IMR-90 (cell line): Measurements from ENCODE around the gene IGFBP7.

Experiments
- CEBPB ChIP-seq: IDR thresholded peaks from 2 replicates; pipeline ENCODE4 v1.6.1; 2012; ENCODE audit warnings: low read depth, low read length, improper control_type of control experiment
- CHD1 ChIP-seq: IDR thresholded peaks from 2 replicates; pipeline ENCODE4 v1.6.1; 2012; ENCODE audit warnings: low read depth, low read length, improper control_type of control experiment
- MAFK ChIP-seq: IDR thresholded peaks from 2 replicates; pipeline ENCODE4 v1.6.1; 2012; ENCODE audit warnings: low read depth, low read length, improper control_type of control experiment
- MAZ ChIP-seq: IDR thresholded peaks from 2 replicates; pipeline ENCODE4 v1.6.1; 2012; ENCODE audit warnings: low read depth, mild to moderate bottlenecking, low read length, improper control_type of control experiment, moderate library complexity, borderline replicate concordance
- MXI1 ChIP-seq: IDR thresholded peaks from 2 replicates; pipeline ENCODE4 v1.6.1; 2012; ENCODE audit warnings: low read depth, mild to moderate bottlenecking, low read length, moderate library complexity, borderline replicate concordance
- NFE2L2 ChIP-seq: fragments of 150-350 bp; IDR thresholded peaks from 2 replicates; pipeline ENCODE4 v1.6.1; 2016; ENCODE audit warnings: low read depth, mild to moderate bottlenecking, low read length
- POLR2A ChIP-seq: IDR thresholded peaks from 2 replicates; pipeline ENCODE4 v1.6.1; 2012; ENCODE audit warnings: mild to moderate bottlenecking, low read depth, low read length
- RAD21 ChIP-seq: IDR thresholded peaks from 2 replicates; pipeline ENCODE4 v1.6.1; 2012; ENCODE audit warnings: low read length, improper control_type of control experiment
- RCOR1 ChIP-seq: IDR thresholded peaks from 2 replicates; pipeline ENCODE4 v1.6.1; 2012; ENCODE audit warnings: mild to moderate bottlenecking, low read length, improper control_type of control experiment; ENCODE audit not compliant: insufficient replicate concordance
- RFX5 ChIP-seq: IDR thresholded peaks from 2 replicates; pipeline ENCODE4 v1.8.0; 2012; ENCODE audit warnings: low read depth, mild to moderate bottlenecking, low read length, moderate library complexity
- SMC3 ChIP-seq: fragments of 150-350 bp; IDR thresholded peaks from 2 replicates; pipeline ENCODE4 v1.6.1; 2016; ENCODE audit warnings: low read depth, mild to moderate bottlenecking, antibody characterized with exemption, low read length, moderate library complexity
- TF ChIP-seq, protein P1 (sequence below): conservative IDR thresholded peaks from 2 replicates; pipeline ENCODE4 v1.5.1; 2012; ENCODE audit warnings: mild to moderate bottlenecking, low read depth, low read length, improper control_type of control experiment
- TF ChIP-seq, protein P2 (sequence below): fragments of 150-350 bp; IDR thresholded peaks from 2 replicates; pipeline ENCODE4 v1.6.1; 2016; ENCODE audit warnings: low read depth, mild to moderate bottlenecking, low read length, moderate library complexity, borderline replicate concordance
- TF ChIP-seq, protein P3 (sequence below): fragments of 150-350 bp; IDR thresholded peaks from 2 replicates; pipeline ENCODE4 v1.6.1; 2017; ENCODE audit warnings: mild to moderate bottlenecking, antibody characterized with exemption, low read length, low read depth

DNA sequence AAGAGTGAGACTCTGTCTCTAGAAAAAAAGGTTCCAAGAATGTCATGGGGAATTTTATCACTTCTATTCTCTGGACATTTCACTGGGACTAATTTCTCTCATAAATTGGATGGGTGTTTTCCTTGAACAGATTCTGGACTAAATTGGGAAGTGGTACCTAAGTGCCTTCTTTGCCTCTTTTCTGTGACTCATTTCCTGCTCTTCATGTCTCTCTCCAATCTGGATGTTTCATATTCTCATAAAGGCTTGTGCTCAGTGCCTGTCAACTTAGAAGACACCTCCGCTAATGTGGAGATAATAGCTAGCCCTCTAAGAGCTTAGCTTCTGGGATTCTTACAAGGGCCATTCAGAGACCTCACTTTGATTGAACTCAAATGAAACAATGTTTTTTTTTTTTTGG, 38.0 kb upstream of the IGFBP7 start:
- TF ChIP-seq, protein P1, sequence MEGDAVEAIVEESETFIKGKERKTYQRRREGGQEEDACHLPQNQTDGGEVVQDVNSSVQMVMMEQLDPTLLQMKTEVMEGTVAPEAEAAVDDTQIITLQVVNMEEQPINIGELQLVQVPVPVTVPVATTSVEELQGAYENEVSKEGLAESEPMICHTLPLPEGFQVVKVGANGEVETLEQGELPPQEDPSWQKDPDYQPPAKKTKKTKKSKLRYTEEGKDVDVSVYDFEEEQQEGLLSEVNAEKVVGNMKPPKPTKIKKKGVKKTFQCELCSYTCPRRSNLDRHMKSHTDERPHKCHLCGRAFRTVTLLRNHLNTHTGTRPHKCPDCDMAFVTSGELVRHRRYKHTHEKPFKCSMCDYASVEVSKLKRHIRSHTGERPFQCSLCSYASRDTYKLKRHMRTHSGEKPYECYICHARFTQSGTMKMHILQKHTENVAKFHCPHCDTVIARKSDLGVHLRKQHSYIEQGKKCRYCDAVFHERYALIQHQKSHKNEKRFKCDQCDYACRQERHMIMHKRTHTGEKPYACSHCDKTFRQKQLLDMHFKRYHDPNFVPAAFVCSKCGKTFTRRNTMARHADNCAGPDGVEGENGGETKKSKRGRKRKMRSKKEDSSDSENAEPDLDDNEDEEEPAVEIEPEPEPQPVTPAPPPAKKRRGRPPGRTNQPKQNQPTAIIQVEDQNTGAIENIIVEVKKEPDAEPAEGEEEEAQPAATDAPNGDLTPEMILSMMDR = no peak
- no peak for TF ChIP-seq NFE2L2
- no peak for TF ChIP-seq POLR2A
- no peak for TF ChIP-seq MXI1
- no peak for TF ChIP-seq RCOR1
- TF ChIP-seq RFX5 = no peak
- TF ChIP-seq, protein P2, sequence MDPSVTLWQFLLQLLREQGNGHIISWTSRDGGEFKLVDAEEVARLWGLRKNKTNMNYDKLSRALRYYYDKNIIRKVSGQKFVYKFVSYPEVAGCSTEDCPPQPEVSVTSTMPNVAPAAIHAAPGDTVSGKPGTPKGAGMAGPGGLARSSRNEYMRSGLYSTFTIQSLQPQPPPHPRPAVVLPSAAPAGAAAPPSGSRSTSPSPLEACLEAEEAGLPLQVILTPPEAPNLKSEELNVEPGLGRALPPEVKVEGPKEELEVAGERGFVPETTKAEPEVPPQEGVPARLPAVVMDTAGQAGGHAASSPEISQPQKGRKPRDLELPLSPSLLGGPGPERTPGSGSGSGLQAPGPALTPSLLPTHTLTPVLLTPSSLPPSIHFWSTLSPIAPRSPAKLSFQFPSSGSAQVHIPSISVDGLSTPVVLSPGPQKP = no peak
- no peak for TF ChIP-seq RAD21
- TF ChIP-seq, protein P3, sequence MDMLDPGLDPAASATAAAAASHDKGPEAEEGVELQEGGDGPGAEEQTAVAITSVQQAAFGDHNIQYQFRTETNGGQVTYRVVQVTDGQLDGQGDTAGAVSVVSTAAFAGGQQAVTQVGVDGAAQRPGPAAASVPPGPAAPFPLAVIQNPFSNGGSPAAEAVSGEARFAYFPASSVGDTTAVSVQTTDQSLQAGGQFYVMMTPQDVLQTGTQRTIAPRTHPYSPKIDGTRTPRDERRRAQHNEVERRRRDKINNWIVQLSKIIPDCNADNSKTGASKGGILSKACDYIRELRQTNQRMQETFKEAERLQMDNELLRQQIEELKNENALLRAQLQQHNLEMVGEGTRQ = no peak
- no peak for TF ChIP-seq CHD1
- TF ChIP-seq MAZ = no peak
- TF ChIP-seq CEBPB = no peak
- TF ChIP-seq MAFK = no peak
- TF ChIP-seq SMC3 = no peak
